Nephron (organoid): ENCODE results near the gene ZDHHC14.

Experiments
- H3K27ac Mint-ChIP-seq, 3 experiments: 2 replicates each; pipeline ENCODE4 v1.8.0; 2020; ENCODE audit warnings: mixed read lengths in 3 of 3, mild to moderate bottlenecking in 2 of 3, moderate library complexity in 1 of 3
- H3K27me3 Mint-ChIP-seq: 2 replicates; pipeline ENCODE4 v1.8.0; 2021; ENCODE audit warnings: low read depth, mild to moderate bottlenecking, moderate library complexity, mixed read lengths
- H3K36me3 Mint-ChIP-seq: 2 replicates; pipeline ENCODE4 v1.8.0; 2020; ENCODE audit warnings: low read depth, mixed read lengths
- H3K4me1 Mint-ChIP-seq: 2 replicates; pipeline ENCODE4 v1.8.0; 2020; ENCODE audit warnings: mixed read lengths
- H3K4me3 Mint-ChIP-seq, 3 experiments: 2 replicates each; pipeline ENCODE4 v1.8.0; 2020; ENCODE audit warnings: mild to moderate bottlenecking in 3 of 3, mixed read lengths in 3 of 3, moderate library complexity in 2 of 3
- H3K9me3 Mint-ChIP-seq: 2 replicates; pipeline ENCODE4 v1.8.0; 2020; ENCODE audit warnings: mixed read lengths
- TF ChIP-seq, protein P1 (sequence below), 3 experiments: fragments of 200-600 bp; sonication (generic); IDR thresholded peaks; one replicate each; pipeline ENCODE4 v1.5.0; 2021; ENCODE audit warnings: antibody characterized with exemption in 3 of 3; ENCODE audit not compliant: unreplicated experiment in 3 of 3

Gene ZDHHC14

DNA sequence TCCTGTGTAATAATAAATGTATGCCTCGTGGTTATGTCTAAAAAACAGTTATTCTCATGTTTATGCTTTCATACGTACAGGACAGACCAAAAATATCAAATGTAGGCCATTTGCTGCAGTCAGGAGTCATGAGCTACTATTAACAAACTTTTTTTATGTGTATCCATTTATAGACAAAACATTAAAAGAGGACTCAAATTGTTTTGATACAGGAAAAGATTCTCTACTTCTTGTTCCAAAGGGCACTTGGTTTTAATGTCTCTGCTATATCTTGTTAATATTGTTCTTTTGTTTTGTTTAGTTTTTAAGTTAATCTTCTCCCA lies 155.2 kb downstream of the ZDHHC14 start:
- Mint-ChIP-seq H3K27ac (peak overlapping the region; percentile 4 to 69 (median 23)), H3K4me3 (no peak overlapping the region), H3K36me3 (no peaks in the 10 kb centered on the region), H3K9me3 (no peaks in the 10 kb centered on the region), H3K4me1 (peaks cover 53% of the 10 kb centered on the region), H3K27me3 (no peaks in the 10 kb centered on the region)
- TF ChIP-seq, protein P1, sequence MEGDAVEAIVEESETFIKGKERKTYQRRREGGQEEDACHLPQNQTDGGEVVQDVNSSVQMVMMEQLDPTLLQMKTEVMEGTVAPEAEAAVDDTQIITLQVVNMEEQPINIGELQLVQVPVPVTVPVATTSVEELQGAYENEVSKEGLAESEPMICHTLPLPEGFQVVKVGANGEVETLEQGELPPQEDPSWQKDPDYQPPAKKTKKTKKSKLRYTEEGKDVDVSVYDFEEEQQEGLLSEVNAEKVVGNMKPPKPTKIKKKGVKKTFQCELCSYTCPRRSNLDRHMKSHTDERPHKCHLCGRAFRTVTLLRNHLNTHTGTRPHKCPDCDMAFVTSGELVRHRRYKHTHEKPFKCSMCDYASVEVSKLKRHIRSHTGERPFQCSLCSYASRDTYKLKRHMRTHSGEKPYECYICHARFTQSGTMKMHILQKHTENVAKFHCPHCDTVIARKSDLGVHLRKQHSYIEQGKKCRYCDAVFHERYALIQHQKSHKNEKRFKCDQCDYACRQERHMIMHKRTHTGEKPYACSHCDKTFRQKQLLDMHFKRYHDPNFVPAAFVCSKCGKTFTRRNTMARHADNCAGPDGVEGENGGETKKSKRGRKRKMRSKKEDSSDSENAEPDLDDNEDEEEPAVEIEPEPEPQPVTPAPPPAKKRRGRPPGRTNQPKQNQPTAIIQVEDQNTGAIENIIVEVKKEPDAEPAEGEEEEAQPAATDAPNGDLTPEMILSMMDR (IDR thresholded peaks at IDR 0.05; ENCODE audit: unreplicated experiment in 3 of 3): no peak

- Mint-ChIP-seq H3K9me3 (peaks cover 3% of the 10 kb centered on the region), H3K36me3 (no peaks in the 10 kb centered on the region), H3K4me3 (no peak overlapping the region), H3K27me3 (no peaks in the 10 kb centered on the region), H3K27ac (peak overlapping the region in 1 of 3 experiments; percentile 13), H3K4me1 (peaks cover 58% of the 10 kb centered on the region)
- TF ChIP-seq, protein P1 (IDR thresholded peaks at IDR 0.05; ENCODE audit: unreplicated experiment in 3 of 3): no peak
These were observed 156.6 kb downstream of the ZDHHC14 start for GRCh38 chr6:157537556-157537955.

DNA sequence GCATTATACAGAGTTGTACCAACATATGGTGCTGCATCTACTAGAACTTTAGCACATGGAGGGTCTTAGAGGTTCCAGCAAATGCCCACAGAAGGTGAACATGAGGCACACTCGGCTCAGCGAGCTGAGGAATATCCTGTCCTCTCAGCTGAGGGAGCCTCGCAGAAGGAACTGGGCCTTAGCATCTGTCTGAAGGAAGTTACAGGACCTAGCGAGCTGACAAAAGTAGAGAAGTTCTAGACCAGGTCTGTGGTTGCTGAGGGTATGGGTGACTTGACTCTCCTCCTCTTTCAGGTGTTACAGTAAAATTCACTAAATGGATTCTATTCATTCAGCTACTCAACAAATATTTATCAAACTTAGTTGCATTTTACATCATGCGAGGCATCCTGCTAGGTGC lies 157.2 kb downstream of the ZDHHC14 start:
- no peaks in the 10 kb centered on the region for H3K36me3 Mint-ChIP-seq
- no peak overlapping the region for H3K4me3 Mint-ChIP-seq
- H3K9me3 Mint-ChIP-seq: peaks cover 3% of the 10 kb centered on the region
- peak overlapping the region in 2 of 3 experiments; percentile 25 to 36 for H3K27ac Mint-ChIP-seq
- peaks cover 58% of the 10 kb centered on the region for H3K4me1 Mint-ChIP-seq
- H3K27me3 Mint-ChIP-seq: no peaks in the 10 kb centered on the region
- TF ChIP-seq, protein P1 (IDR thresholded peaks at IDR 0.05; ENCODE audit: unreplicated experiment in 3 of 3): no peak

DNA sequence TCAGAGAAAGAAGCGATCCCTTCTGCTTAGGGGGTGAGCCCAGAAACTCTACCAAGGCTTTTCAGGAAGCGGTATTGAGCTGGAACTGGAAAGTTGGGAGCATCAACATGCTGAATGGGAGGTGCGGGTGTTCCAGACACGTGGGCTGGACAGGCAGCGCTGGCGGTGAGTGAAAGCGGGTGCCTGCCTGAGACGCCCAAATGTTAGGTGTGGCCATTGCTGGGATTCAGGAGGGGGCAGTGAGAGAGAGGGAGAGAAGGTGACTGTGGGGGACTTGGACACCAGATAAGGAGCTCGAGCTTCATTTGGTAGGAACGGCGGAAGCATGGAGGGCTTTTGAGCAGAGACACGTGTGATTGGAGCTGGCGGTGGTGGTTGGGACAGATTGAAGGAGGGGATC lies 157.7 kb downstream of the ZDHHC14 start:
- Mint-ChIP-seq H3K9me3 (peaks cover 5% of the 10 kb centered on the region), H3K27ac (peak overlapping the region in 2 of 3 experiments; percentile 25 to 36), H3K4me3 (no peak overlapping the region), H3K27me3 (no peaks in the 10 kb centered on the region), H3K4me1 (peaks cover 55% of the 10 kb centered on the region), H3K36me3 (peaks cover 3% of the 10 kb centered on the region)
- TF ChIP-seq, protein P1 (IDR thresholded peaks at IDR 0.05; ENCODE audit: unreplicated experiment in 3 of 3): no peak

DNA sequence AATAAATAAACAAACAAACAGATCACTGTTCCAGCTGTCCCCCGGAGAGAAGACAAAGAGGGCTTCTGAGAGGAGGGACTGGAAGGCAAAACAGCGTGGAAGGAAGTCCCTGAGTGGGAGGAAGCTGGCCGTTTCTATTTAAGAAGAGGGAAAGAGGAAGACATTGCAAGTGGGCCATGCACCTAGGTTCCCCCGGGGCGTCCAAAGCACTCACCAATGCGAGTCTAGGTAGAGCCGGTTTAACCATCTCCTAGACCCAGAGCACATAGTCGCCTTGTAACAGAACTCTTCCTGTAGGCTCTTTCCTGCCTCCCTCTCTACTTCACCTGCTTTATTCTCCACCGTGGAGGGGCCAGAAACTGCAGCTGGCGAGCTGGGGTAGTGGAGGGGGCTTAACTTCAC lies 158.4 kb downstream of the ZDHHC14 start:
- H3K27ac Mint-ChIP-seq: peak overlapping the region; percentile 83 to 86 (median 84)
- peaks cover 5% of the 10 kb centered on the region for H3K9me3 Mint-ChIP-seq
- TF ChIP-seq, protein P1 (IDR thresholded peaks at IDR 0.05; ENCODE audit: unreplicated experiment in 3 of 3): no peak
- peaks cover 4% of the 10 kb centered on the region for H3K36me3 Mint-ChIP-seq
- no peak overlapping the region for H3K4me3 Mint-ChIP-seq
- peaks cover 55% of the 10 kb centered on the region for H3K4me1 Mint-ChIP-seq
- no peaks in the 10 kb centered on the region for H3K27me3 Mint-ChIP-seq

- Mint-ChIP-seq H3K9me3 (peaks cover 10% of the 10 kb centered on the region), H3K36me3 (peaks cover 10% of the 10 kb centered on the region), H3K4me1 (peaks cover 55% of the 10 kb centered on the region), H3K27me3 (no peaks in the 10 kb centered on the region), H3K27ac (peak overlapping the region; percentile 83 to 86 (median 84)), H3K4me3 (no peak overlapping the region)
- TF ChIP-seq, protein P1 (IDR thresholded peaks at IDR 0.05; ENCODE audit: unreplicated experiment in 3 of 3): no peak
These were observed 159.1 kb downstream of the ZDHHC14 start for GRCh38 chr6:157539900-157540752.
